Heart left ventricle (tissue), 13 donors: ENCODE data around the gene DAP.

Source experiments
- POLR2A ChIP-seq, 2 donors: fragments of 450-650 bp; IDR thresholded peaks; one replicate each; pipeline ENCODE4 v1.6.1; 2017; ENCODE audit warnings: antibody characterized with exemption in 2 of 2, mild to moderate bottlenecking in 2 of 2, moderate library complexity in 2 of 2
- TF ChIP-seq, protein P1 (sequence below), 12 donors: fragments of 200-600 bp; sonication (generic) in 4 of 12; IDR thresholded peaks; one replicate each; pipeline versions ENCODE4 v1.5.0 to v1.8.0; 2018 to 2022; ENCODE audit warnings: antibody characterized with exemption in 12 of 12, mild to moderate bottlenecking in 5 of 12
- donor health status: ischemic (EF 13 %, LVEDD 7.1; RV severe dilation, severe dysfunction).
- donor health status: DM: no; HTN: yes; CAD: no.
- donor health status: DM: no; HTN: no; CAD: no.
- donor health status: ischemic (EF 25% LVEDD 6.9; RV normal size, moderate dysfunction).
- donor health status: ischemic (EF 25% LVEDD 5.7; RV mildly dilated, moderate dysfunction).
- donor health status: ischemic (EF 35%, LVEDD 5.7; RV mildly dilated, moderate dysfunction).
- donor health status: nonischemic (EF 11% LVEDD 7.7; RV severe dilation, severe dysfunction).
- donor health status: DM: yes; HTN: yes; CAD: no.
- donor health status: PGD.
- donor health status: ischemic (EF 29% LVEDD 5.4; RV normal size, mild dysfunction).
- donor health status: nonischemic (EF 23%, LVEDD 6.1; RV moderate dilation, normal function).

DNA sequence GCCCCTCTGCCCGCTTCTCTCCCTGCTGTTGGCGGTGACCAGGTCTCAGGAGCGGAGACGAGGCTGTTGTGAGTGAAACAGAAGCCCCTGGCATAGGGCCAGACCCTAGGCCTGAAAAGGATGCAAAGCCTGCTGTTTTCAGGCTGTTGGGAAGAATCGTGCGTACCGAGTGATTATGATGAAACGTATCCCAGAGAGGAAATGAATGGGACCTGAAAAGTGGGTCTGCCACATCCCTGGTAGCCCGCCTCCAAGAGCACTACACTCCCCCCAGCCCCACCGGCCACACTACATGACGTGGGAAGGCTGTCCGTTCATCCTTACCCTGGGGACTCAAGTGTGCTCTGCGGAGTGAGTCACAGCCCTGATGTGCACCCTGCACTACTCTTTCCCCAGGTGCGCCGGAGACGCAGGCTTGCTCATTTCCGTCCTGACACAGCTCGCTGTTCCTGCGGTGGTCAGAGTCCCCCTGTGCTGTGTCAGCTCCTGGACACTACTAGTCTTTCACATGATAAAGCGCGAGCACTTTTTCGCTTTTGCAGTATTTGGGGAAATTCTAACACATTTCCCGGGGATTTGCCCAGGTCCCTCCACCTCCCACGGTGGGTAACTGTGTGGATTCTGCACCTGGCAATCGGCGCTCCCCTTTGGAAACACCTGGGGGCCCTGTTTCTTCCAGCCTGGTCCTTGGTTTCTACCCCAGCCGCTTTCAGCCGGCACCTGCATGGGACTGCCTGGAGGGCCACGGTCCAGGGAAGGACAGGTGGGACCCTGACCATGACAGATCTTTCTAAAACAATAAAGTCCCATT lies 105.7 kb downstream of the DAP start:
- TF ChIP-seq, protein P1, sequence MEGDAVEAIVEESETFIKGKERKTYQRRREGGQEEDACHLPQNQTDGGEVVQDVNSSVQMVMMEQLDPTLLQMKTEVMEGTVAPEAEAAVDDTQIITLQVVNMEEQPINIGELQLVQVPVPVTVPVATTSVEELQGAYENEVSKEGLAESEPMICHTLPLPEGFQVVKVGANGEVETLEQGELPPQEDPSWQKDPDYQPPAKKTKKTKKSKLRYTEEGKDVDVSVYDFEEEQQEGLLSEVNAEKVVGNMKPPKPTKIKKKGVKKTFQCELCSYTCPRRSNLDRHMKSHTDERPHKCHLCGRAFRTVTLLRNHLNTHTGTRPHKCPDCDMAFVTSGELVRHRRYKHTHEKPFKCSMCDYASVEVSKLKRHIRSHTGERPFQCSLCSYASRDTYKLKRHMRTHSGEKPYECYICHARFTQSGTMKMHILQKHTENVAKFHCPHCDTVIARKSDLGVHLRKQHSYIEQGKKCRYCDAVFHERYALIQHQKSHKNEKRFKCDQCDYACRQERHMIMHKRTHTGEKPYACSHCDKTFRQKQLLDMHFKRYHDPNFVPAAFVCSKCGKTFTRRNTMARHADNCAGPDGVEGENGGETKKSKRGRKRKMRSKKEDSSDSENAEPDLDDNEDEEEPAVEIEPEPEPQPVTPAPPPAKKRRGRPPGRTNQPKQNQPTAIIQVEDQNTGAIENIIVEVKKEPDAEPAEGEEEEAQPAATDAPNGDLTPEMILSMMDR (IDR thresholded peaks at IDR 0.05) = no peak
- no peak for TF ChIP-seq POLR2A (IDR thresholded peaks at IDR 0.05)
